Fibroblast of lung (primary cell): ENCODE measurements around the gene P2RX4.

Experiments
- EZH2 ChIP-seq: IDR thresholded peaks from 2 replicates; pipeline ENCODE4 v1.5.1; 2012; ENCODE audit warnings: low read length, control low read depth, mild to moderate bottlenecking; ENCODE audit errors: missing control alignments
- TF ChIP-seq, protein P1 (sequence below), 2 donors: IDR thresholded peaks in 1 of 2; conservative IDR thresholded peaks in 1 of 2; 1 replicate in 1 of 2; 2 replicates in 1 of 2; pipeline ENCODE4 v1.5.1; 2011 to 2012; ENCODE audit warnings: low read length in 2 of 2, control low read depth in 1 of 2, inconsistent platforms in 1 of 2, low read depth in 1 of 2, mild to moderate bottlenecking in 1 of 2

DNA sequence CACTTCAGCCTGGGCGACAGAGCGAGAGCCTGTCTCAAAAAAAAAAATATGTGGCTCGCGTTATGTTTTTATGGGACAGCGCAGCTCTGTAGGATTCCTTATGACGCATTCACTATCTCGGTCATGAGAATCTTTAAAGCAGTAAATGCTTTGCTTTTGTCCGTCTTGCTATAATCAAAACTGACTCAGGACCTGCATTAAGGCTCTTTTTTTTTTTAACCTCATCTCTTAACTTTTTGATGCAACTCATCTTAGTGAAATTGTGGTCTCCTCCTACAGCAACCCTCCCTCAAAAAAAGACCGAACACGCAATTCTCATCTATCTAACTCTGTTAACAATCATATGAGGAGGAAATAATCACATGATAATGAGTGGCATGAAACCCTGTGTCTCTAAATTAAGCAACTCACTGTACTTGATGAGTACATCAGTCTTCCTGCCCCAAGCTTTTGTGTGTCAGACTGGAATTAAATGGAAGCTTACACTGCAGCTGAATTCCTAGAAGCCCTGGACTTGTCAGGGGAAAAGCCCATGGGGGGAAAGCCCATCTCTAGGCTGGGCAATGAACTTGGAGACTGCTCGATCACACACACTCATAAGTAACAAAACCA, 4.3 kb downstream of the P2RX4 start:
- TF ChIP-seq, protein P1, sequence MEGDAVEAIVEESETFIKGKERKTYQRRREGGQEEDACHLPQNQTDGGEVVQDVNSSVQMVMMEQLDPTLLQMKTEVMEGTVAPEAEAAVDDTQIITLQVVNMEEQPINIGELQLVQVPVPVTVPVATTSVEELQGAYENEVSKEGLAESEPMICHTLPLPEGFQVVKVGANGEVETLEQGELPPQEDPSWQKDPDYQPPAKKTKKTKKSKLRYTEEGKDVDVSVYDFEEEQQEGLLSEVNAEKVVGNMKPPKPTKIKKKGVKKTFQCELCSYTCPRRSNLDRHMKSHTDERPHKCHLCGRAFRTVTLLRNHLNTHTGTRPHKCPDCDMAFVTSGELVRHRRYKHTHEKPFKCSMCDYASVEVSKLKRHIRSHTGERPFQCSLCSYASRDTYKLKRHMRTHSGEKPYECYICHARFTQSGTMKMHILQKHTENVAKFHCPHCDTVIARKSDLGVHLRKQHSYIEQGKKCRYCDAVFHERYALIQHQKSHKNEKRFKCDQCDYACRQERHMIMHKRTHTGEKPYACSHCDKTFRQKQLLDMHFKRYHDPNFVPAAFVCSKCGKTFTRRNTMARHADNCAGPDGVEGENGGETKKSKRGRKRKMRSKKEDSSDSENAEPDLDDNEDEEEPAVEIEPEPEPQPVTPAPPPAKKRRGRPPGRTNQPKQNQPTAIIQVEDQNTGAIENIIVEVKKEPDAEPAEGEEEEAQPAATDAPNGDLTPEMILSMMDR (conservative IDR thresholded peaks at IDR 0.05 in 1 of 2, IDR thresholded peaks at IDR 0.05 in 1 of 2; ENCODE audit: low read depth in 1 of 2, low read length in 2 of 2): no peak
- no peak for TF ChIP-seq EZH2
